ENCODE measurements around the gene CD180.

CD180 gene

DNA sequence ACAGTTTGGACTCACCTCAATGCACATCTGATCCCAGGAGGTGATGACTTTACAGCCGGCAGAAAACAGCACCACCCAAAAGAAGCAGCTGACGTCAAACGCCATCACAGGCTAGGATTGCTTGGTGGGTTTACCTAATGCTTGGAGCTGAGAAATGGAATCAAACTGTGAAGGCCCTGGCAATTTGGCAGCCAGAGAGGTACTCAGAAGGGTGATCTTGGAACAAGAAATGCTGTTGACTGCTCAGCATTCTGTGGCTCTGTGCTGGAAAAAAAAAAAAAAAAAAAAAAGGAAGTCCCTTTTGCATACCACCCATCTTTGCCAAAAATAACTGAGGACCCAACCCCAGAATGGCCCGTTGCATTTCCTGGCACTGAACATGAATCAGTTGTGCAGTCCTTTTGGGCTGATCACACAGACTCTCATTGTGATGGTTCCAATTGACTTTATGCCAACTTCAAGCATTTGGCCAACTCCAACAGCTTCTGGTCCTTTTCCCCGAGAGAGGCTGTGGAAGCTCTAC, at the start of gene CD180:
CD180 (minus strand) TSS at position 263 of the 523 bp plus-strand sequence; CDS start at position 105, 158 bp downstream.
- DNase-seq: no peak

- DNase-seq: peak; percentile 91
These were observed 49.5 kb upstream of the CD180 start for GRCh38 chr5:67246108-67246507.

- no peak for DNase-seq
These were observed 48.8 kb upstream of the CD180 start for GRCh38 chr5:67245259-67245846.

DNA sequence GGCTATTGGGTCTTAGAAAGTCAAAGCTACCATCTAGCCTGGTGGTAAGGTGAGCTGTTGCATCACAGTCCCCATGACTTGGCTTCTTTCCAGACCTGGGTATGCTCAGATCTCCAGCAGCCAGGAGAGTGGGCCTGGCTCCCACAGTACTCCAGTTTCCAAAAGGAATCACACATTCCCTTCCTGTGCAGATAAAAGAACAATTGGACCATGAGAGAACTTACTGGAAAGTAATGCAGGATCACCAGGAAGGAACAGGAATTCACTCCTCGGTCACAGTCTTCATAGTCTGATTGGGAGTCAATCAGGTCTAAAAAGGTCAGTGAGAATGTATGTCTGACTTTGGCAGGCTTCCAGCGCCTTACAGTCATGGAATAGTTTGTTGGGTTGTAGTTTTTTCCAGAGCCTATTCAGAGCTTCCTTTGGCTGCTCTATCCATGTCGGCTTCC, 47.8 kb upstream of the CD180 start:
- peak; percentile 87 for DNase-seq

GRCh38 chr5:67243944-67244343, 47.3 kb upstream of the CD180 start:
- no peak for DNase-seq

- DNase-seq: no peak
These were observed 46.8 kb upstream of the CD180 start for GRCh38 chr5:67243349-67243748.

DNA sequence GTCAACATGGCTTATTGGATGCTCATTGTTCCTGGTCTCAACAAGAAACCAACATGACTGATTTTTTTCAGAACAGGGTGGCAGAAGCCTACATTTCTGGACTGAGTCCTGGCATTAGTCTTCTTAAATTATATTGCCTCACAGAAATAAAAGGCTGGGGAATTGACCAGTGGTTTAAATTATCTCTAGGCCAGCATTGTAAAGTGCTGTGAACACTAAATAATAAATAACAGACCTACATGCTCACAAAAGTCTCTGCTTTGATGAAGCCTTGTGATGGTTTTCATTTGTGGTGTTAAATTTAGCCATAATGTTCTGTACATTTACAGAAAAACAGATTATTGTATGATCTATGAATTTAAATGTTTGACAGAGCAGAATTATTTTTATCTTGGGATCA, 44.7 kb upstream of the CD180 start:
- no peak for DNase-seq

DNA sequence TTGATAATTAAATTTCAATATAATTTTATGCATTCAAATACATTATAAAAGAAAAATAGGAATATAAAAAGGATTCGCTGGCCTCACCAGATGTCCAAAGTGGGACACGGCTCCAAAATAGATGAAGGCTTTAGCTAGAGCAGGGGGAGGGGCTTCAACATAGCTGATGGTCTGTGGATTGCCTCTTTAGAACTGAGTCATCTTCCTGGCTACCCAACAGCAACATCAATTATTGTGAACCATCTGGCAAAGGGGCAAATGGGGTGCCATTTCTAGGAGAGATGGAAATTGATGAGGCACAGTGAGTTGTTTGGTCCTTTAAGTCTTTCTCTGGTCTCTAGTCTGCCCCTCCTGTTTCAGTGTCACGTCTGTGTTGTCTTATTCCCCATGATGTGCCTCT, 44.2 kb upstream of the CD180 start:
- DNase-seq: peak; percentile 46

DNA sequence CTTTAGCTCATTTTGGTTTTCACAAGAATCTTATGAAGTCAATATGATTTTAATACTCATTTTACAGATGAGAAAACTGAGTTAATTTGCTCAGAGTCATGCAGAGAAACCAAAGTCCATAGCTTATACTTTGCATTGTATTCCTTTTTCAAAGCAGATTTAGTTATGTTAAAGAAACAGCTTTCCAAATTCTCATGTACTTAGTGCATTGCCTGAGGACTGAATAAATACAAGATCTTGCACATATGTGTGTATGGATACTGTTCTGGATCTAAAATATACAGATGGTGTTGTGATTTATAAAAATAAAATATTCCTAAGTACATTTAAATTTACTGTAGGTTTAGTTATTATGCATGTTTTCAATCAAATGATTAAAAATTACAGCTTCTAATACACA, 43.5 kb upstream of the CD180 start:
- DNase-seq: no peak

- no peak for DNase-seq
These were observed 41.6 kb upstream of the CD180 start for GRCh38 chr5:67238191-67238590.

DNA sequence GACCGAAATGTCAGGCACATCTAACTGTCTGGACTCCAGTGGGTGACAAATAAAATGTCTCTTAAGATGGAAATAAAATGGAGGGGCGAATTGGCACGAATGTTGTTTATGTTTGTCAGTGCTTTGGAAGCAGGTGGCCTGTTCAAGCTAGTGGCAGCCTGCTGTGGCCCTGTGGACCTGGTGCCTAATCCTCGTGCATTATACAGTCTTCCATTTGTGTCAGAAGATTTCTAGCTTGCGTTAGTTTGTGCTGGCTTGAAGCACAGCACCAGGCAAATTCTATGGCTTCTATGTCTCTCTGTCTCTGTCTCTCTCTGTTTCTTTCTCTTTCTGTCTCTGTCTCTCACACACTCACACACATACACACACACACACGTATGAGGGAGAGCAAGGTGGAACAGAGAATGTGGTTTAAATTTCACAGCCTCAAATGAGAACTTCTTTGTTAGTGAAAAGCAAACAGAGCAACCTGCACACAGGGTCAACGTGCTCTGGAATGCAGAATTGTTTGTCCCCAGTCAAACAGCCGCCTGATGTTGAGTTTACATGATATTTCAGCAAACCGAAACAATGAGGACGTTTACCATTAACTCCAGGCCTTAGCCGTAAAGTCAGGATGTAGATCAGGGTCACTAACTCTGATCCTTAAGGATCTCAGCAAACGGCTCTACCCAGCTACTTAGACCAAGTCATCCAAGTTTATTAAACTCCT, 39.0 kb upstream of the CD180 start:
- DNase-seq: no peak

DNA sequence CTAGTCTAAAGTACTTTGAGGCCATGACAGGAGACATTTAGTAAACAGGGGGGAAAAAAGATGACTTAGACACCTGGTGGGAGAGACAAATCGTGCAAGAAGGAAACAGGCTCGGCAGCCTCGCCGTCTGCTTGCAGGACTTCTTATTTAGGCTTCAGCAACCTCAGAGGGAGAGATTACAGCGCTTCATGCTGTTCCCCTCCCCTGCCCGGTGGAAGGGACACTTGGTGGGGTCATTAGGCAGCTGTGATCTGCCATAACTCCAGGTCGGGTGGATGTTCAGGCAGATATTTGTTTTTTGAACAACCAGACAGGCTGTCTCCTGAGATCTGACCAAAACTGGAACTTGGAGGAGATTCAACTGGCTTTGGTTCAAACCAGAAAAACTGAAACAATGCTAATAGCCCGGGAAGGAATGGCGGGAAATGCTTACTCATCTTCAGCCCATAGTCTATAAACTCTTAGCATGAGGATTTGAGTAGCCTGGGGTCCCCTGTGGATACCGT, 38.1 kb upstream of the CD180 start:
- DNase-seq: peak; percentile 85

DNA sequence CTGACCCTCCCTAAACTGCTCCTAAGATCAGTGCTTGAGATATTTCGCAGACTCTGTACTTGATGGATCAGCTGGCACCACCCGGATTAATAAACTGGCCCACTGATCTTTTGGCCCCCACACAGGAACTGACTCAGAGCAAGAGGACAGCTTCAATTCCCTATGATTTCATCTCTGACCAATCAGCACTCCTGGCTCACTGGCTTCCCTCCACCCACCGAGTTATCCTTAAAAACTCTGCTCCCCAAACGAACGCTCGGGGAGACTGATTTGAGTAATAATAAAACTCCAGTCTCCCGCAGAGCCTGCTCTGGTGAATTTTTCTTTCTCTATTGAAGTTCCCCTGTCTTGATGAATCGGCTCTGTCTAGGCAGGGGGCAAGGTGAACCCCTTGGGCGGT, 36.5 kb upstream of the CD180 start:
- no peak for DNase-seq

DNA sequence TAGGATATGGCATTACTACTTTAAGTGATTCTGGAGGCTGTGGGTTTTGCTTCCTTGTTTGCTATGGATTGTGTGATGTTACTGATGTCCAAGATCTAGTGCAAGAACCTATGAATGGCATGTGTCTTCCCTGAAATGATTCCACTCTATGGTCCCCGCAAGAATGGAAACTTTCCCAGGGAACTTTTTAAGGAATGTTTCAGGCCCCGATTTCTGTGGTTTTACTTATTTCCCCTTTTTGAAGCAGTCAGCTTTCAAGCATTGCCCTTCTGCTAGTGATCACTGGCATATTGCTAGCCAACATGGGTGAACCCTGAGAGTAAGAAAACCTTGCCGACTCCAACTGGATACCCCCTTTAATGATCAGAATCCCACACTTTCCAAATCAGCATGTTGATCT, 26.6 kb upstream of the CD180 start:
- no peak for DNase-seq

GRCh38 chr5:67222243-67223025, 25.8 kb upstream of the CD180 start:
- peak; percentile 76 for DNase-seq

DNA sequence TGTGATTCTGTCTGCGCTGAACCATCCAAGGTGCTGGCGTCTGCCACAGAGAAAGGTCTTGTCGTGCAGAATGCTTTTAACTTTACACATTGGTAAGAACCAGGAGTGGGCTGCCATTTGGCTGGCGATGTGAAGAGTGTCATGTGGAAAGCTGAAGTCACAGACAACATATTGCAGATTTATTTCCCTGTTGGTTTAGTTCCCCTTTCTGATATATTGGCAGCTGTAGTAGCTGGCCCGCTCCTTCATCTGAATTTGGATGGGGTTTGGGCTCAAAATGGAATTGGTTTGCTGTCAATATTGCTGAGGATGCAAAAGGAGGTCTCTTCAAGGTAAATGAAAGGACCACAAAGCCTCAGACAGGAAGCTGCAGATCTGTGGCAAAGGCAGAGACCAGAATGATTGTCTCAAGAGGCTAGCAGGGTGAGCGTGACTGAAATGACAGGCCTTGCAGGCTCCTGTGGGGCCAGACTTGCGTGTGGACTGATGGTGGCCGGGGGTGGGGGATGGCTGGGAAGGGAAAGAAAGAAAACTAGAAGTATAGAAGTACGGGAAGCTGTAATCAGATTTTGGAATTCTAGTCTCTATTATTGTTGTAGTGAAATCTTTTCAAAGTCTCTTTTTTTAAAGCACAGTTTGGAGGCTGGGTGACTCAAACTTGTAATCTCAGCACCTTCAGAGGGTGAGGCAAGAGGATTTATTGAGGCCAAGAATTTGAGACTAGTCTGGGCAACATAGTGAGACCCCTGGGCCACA, 25.1 kb upstream of the CD180 start:
- DNase-seq: peak; percentile 18

DNA sequence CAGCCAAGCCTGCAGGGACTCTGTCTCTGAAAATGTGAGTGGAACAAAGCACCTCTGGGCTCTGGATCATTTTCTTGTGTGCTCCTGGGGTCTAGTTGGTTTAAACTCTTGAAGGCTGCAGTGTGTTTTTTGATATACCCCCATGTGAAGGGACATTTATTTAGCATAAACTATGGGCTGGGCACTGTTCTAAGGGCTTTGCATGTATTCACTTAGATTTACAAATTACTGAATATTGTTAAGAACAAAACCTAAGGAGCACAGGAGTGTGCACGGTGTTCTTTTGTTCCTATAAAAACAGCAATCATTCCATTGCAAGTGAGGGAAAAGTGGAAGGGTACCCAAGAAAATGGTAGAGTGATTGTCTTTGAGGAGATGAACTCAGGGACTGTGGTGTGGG, 20.0 kb upstream of the CD180 start:
- no peak for DNase-seq

DNA sequence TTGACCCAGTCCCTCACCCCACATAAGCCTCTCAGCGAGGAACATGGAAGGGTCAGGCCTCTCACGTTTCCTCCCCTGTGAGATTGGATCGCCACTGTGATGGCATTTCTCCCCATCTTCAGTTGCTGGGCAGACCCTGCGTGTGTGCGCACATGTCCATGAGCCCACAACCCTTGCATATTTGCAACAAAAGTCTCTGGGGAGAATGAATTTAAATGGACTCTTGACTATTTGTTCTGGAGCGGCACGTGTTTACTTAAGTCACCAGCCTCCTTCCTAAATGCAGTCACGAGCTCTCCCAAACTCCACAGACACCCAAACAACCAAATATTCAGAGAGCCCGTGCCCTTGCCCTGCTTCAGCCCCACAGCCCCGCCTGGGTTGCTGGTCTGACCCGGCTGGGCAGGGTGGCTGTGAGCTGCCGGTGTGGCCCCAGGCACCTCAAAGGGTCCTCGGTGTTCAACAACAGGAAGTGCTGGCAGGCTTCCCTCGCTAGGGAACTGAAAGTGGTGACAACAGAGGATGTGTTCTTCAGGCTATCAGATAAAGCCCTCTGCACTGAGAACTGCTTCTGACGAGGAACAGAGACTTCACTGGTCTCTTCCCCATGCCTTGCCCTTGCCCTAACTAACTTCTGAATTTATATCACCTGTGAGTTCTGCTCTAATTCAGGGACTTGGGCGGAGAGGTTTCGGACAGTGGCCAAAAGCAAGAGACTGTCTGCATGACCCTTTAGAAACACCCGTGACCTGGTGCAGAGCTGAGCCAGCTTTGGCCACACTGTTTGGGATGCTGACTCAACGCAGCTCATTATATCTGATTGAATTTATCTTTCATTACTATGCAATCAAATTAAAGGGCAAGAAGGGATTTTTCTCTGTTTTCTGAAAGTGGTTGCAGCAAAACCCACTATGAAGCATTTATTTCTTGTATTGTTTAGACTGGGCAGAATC, 19.2 kb upstream of the CD180 start:
- DNase-seq: peak; percentile 83

- DNase-seq: peak; percentile 61
These were observed 18.3 kb upstream of the CD180 start for GRCh38 chr5:67214707-67215447.

DNA sequence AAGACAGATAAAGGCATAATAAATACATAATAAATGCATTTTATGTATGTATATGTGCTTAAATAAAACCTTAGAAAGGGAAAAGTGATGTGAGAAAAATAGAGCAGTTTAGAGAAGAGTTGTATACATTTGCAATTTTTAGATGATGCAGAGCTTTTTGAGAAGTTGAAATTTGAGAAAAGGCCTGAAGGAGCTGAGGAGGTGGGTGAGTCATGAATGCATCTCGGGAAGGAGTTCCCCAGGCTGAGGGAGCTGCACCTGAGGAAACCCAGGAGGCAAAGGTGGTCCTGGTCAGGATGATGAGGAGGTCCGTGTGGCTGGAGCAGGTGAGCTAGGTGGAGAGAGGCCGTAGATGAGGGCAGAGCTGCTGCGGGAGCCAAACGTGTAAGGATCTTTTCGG, 17.4 kb upstream of the CD180 start:
- no peak for DNase-seq

DNA sequence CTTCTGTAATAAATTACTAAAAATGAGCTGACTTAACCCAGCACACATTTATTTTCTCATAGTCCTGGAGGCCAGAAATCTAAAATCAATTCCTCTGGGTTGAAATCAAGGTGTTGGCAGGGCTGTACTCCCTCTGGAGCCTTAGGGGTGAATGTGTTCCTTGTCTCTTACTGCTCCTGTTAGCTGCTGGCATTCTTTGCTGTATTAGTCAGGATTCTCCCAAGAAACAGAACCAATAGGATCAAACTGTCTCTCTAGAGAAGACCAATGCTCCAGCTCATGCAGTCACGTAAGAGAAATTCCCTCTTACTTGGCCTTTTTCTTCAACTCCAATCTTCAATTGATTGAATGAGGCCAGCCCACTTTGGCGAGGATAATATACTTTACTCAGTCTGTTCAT, 15.3 kb upstream of the CD180 start:
- no peak for DNase-seq
